GM23248 (cell line): ENCODE results near the gene PIANP. TPM values are rescaled to one million over a fixed set of nuclear protein-coding genes. Genes with fewer than 3 reads are reported as not detected.

Experiments used
- DNase-seq: peaks from one replicate; pipeline ENCODE4 v3.0.0-alpha.2; 2015
- H2AFZ ChIP-seq: fragments of 200-600 bp; sonication (generic); 2 replicates; pipeline ENCODE4 v1.6.1; 2016; ENCODE audit warnings: antibody characterized with exemption
- H3F3A ChIP-seq: fragments of 200-600 bp; sonication (generic); 2 replicates; pipeline ENCODE4 v1.6.1; 2016; ENCODE audit warnings: mild to moderate bottlenecking, antibody characterized with exemption, mixed run types; ENCODE audit not compliant: insufficient read depth
- H3K27ac ChIP-seq: fragments of 200-600 bp; sonication (generic); 2 replicates; pipeline ENCODE4 v1.5.1; 2016; ENCODE audit warnings: mild to moderate bottlenecking
- H3K27me3 ChIP-seq: fragments of 200-600 bp; sonication (generic); replicated peaks from 2 replicates; pipeline ENCODE4 v1.6.1; 2016; ENCODE audit warnings: mild to moderate bottlenecking; ENCODE audit not compliant: insufficient read depth
- H3K36me3 ChIP-seq: fragments of 200-600 bp; sonication (generic); 2 replicates; pipeline ENCODE4 v1.6.1; 2016; ENCODE audit warnings: low read depth, mild to moderate bottlenecking
- H3K4me1 ChIP-seq: fragments of 200-600 bp; sonication (generic); 2 replicates; pipeline ENCODE4 v1.6.1; 2016; ENCODE audit warnings: mild to moderate bottlenecking; ENCODE audit not compliant: insufficient read depth
- H3K4me2 ChIP-seq: fragments of 200-600 bp; sonication (generic); one replicate; pipeline ENCODE4 v1.6.1; 2016; ENCODE audit warnings: mild to moderate bottlenecking; ENCODE audit not compliant: unreplicated experiment
- H3K4me3 ChIP-seq: fragments of 200-600 bp; sonication (generic); 2 replicates; pipeline ENCODE4 v1.5.1; 2016; ENCODE audit warnings: mild to moderate bottlenecking
- H3K79me2 ChIP-seq: fragments of 200-600 bp; sonication (generic); 2 replicates; pipeline ENCODE4 v1.6.1; 2016; ENCODE audit warnings: mild to moderate bottlenecking; ENCODE audit not compliant: insufficient read depth
- H3K9ac ChIP-seq: fragments of 200-600 bp; sonication (generic); 2 replicates; pipeline ENCODE4 v1.6.1; 2016; ENCODE audit warnings: mild to moderate bottlenecking
- H3K9me2 ChIP-seq: fragments of 200-600 bp; sonication (generic); 2 replicates; pipeline ENCODE4 v1.6.1; 2016; ENCODE audit warnings: mixed run types, mild to moderate bottlenecking, moderate library complexity; ENCODE audit not compliant: insufficient read depth
- H3K9me3 ChIP-seq: fragments of 200-600 bp; sonication (generic); one replicate; pipeline ENCODE4 v1.6.1; 2017; ENCODE audit warnings: low read depth
- H4K20me1 ChIP-seq: fragments of 200-600 bp; sonication (generic); 2 replicates; pipeline ENCODE4 v1.6.0; 2016; ENCODE audit not compliant: insufficient read depth
- EZH2 ChIP-seq: fragments of 200-600 bp; sonication (generic); IDR thresholded peaks from 2 replicates; pipeline ENCODE4 v1.6.1; 2018; ENCODE audit warnings: antibody characterized with exemption, mild to moderate bottlenecking; ENCODE audit not compliant: insufficient read depth, poor library complexity, severe bottlenecking
- EZH2phosphoT487 ChIP-seq: fragments of 200-600 bp; sonication (generic); IDR thresholded peaks from 2 replicates; pipeline ENCODE4 v1.6.1; 2018; ENCODE audit warnings: antibody characterized with exemption, moderate library complexity, mild to moderate bottlenecking, low read depth; ENCODE audit not compliant: insufficient read depth
- WGBS, 2 experiments: methylation state at CpG; one replicate each; pipeline ENCODE4 v1.1.6; 2015 to 2017; ENCODE audit warnings: low lambda C conversion rate in 2 of 2, low coverage in 1 of 2; ENCODE audit errors: missing lambda C conversion rate in 2 of 2; 5-methylcytosine and 5-hydroxymethylcytosine counted together
- in situ Hi-C: fragments of 300-500 bp; cut with MboI; formaldehyde crosslinking; loops from 2 replicates; pipeline ENCODE4 v1.15.0; 2020
- polyA plus RNA-seq: library from polyadenylated mRNA; unstranded; fragments of >200 nt; fragmentation: Nextera tagmentation; extraction: Ambion mirVana; gene quantifications from 2 replicates; pipeline ENCODE4 v1.2.1, GENCODE V29; 2016
- total RNA-seq: library from RNA; depleted of rRNA; stranded (reverse); fragments of >200 nt; shearing (Covaris generic); gene quantifications from 2 replicates; pipeline ENCODE4 v1.2.3, GENCODE V29; 2014

The PIANP gene
- total and polyA plus RNA-seq, 2 experiments from 2014 or later, result 0.11 to 0.60 TPM

DNA sequence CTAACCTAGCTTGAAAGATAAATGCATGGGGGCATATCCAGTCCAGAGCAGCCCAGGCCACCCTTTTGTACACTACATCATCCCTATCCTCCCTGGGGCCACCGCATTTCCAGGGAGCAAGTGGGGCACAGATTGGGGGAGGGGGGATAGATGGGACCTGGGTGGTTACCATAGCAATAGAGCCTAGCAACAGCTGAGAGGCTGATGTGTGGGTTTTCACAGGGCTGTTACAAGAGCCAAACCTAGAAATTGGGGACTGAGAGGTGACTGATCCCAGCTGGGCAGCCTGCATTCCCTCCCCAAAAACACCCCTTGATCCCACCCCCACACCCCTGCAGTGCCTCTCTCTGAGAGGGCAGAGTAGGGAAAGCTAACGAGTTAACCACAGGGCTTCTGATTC lies 7.7 kb downstream of the PIANP start:
- H3K9me3 ChIP-seq, result no peaks in the 10 kb centered on the region
- H3F3A ChIP-seq, result peaks cover 6% of the 10 kb centered on the region
- H3K27ac ChIP-seq, result no peak overlapping the region
- no peak overlapping the region for H3K4me3 ChIP-seq
- peaks cover 24% of the 10 kb centered on the region for H3K79me2 ChIP-seq
- in situ Hi-C loops, result no loop called here
- no peak for DNase-seq
- TF ChIP-seq EZH2phosphoT487, result no peak
- no peak for TF ChIP-seq EZH2
- no peak overlapping the region for H3K9ac ChIP-seq
- no peaks in the 10 kb centered on the region for H3K36me3 ChIP-seq
- H2AFZ ChIP-seq, result no peak overlapping the region
- H4K20me1 ChIP-seq, result no peaks in the 10 kb centered on the region
- H3K4me2 ChIP-seq, result no peak overlapping the region
- H3K9me2 ChIP-seq, result no peaks in the 10 kb centered on the region
- peaks cover 14% of the 10 kb centered on the region for H3K4me1 ChIP-seq
- 88 to 96% methylated on average over 2 of the region's 2 CpGs for WGBS, 2 experiments
- H3K27me3 ChIP-seq, result no peaks in the 10 kb centered on the region

- Histone ChIP-seq H3K36me3 (no peaks in the 10 kb centered on the region), H2AFZ (no peak overlapping the region), H3F3A (peaks cover 19% of the 10 kb centered on the region), H3K4me1 (peaks cover 24% of the 10 kb centered on the region), H4K20me1 (no peaks in the 10 kb centered on the region), H3K4me3 (no peak overlapping the region), H3K9ac (no peak overlapping the region), H3K27ac (no peak overlapping the region), H3K9me3 (no peaks in the 10 kb centered on the region), H3K4me2 (no peak overlapping the region), H3K27me3 (no peaks in the 10 kb centered on the region), H3K9me2 (no peaks in the 10 kb centered on the region), H3K79me2 (peaks cover 38% of the 10 kb centered on the region)
- WGBS, 2 experiments, result 46 to 48% methylated on average over 4 of the region's 4 CpGs
- no peak for TF ChIP-seq EZH2
- TF ChIP-seq EZH2phosphoT487, result no peak
- DNase-seq, result peak; percentile 53
- in situ Hi-C loops, result no loop called here
Observed at GRCh38 chr12:6691473-6691872, 9.1 kb downstream of the PIANP start.

GRCh38 chr12:6688999-6689882 lies 11.4 kb downstream of the PIANP start, which contains the start of gene ZNF384:
TSS of gene ZNF384 (minus strand) at chr12:6689375. CDS start at chr12:6679520, 9,855 bp downstream.
- Histone ChIP-seq H3K9me2 (no peaks in the 10 kb centered on the region), H3K27me3 (no peaks in the 10 kb centered on the region), H3K4me2 (peak within 1 kb of the TSS; percentile 100), H4K20me1 (no peaks in the 10 kb centered on the region; the same call in 1 of the 2 replicates), H3K27ac (peak within 1 kb of the TSS; percentile 86), H3K4me1 (peaks cover 24% of the 10 kb centered on the region), H3F3A (peaks cover 36% of the 10 kb centered on the region), H3K9me3 (no peaks in the 10 kb centered on the region), H2AFZ (peak within 1 kb of the TSS; percentile 88), H3K36me3 (no peaks in the 10 kb centered on the region), H3K4me3 (peak within 1 kb of the TSS; percentile 99), H3K79me2 (peaks cover 61% of the 10 kb centered on the region), H3K9ac (peak within 1 kb of the TSS; percentile 93)
- in situ Hi-C loops, result no loop called here
- TF ChIP-seq EZH2phosphoT487, result no peak
- TF ChIP-seq EZH2, result no peak
- DNase-seq, result peak; percentile 100
- 1% methylated on average over 45 to 69 of the region's 72 CpGs for WGBS, 2 experiments

DNA sequence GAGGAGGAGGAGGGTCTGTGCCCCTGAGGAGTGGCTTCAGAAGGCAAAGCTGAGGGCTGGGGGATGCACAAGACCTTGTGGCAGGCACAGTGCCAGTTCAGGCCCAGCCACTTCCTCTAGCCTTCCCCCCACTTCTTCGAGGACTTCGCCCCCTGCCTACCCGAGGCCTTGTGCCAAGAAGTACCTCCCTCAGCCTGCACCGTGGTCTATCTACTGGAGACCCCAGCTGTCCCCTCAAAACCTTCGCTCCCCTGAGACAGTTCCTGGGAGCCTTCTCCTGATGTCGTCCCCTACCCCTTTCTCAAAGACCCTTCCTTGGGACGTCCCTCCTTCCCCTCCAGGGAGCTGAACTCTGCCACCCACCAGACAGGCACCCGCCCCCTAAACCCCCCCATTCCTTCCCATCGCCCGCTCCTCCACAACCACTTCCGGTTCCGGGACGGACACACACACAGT lies 12.0 kb downstream of the PIANP start:
- H3K9ac ChIP-seq, result peak overlapping the region; percentile 93
- no peaks in the 10 kb centered on the region for H3K27me3 ChIP-seq
- H3K36me3 ChIP-seq, result no peaks in the 10 kb centered on the region
- H3K9me2 ChIP-seq, result no peaks in the 10 kb centered on the region
- H2AFZ ChIP-seq, result peak overlapping the region; percentile 66
- DNase-seq, result peak; percentile 37
- peaks cover 39% of the 10 kb centered on the region for H3F3A ChIP-seq
- H3K4me3 ChIP-seq, result peak overlapping the region; percentile 99
- H3K4me2 ChIP-seq, result peak overlapping the region; percentile 90
- in situ Hi-C loops, result no loop called here
- peak overlapping the region; percentile 86 for H3K27ac ChIP-seq
- H3K9me3 ChIP-seq, result no peaks in the 10 kb centered on the region
- H3K4me1 ChIP-seq, result peaks cover 24% of the 10 kb centered on the region
- 0 to 2% methylated on average over 11 to 13 of the region's 13 CpGs for WGBS, 2 experiments
- H4K20me1 ChIP-seq, result no peaks in the 10 kb centered on the region; the same call in 1 of the 2 replicates
- H3K79me2 ChIP-seq, result peaks cover 67% of the 10 kb centered on the region
- TF ChIP-seq EZH2 (no peak), EZH2phosphoT487 (no peak)
